RPMI8226 (cell line): ENCODE data around the gene CMSS1.

Experiments used
- DNase-seq: peaks from one replicate; pipeline ENCODE4 v3.0.0-alpha.2; 2015

CMSS1 gene

GRCh38 chr3:99910752-99911290, 93.2 kb downstream of the CMSS1 start:
- no peak for DNase-seq

GRCh38 chr3:99911433-99911832, 93.8 kb downstream of the CMSS1 start:
- no peak for DNase-seq

- DNase-seq = no peak
These were observed 98.3 kb downstream of the CMSS1 start for GRCh38 chr3:99915906-99916432.

- DNase-seq = no peak
These were observed 101.1 kb downstream of the CMSS1 start for GRCh38 chr3:99918715-99919114.

DNA sequence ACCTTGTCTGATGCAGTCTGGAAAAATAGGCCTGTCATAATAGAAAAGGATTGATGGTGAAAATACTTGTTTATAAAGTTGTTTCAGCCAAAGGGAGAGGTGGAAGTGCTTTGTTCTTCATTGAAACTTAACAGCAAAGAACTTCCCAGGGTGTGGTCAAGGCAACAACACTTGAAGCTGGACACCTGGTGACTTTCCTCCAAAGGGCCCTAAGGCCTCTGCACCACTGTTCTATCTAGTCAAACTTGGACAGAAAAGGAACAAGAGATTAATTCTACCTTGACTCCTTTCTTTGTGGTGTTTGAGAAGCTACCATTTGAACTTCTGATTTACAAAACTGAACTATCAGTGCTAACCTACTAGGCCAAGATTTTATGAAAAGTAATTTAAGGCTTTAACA, 102.0 kb downstream of the CMSS1 start:
- DNase-seq = no peak

- DNase-seq = no peak
These were observed 103.1 kb downstream of the CMSS1 start for GRCh38 chr3:99920481-99921376.

GRCh38 chr3:99921377-99921695, 103.7 kb downstream of the CMSS1 start:
- DNase-seq = no peak

DNA sequence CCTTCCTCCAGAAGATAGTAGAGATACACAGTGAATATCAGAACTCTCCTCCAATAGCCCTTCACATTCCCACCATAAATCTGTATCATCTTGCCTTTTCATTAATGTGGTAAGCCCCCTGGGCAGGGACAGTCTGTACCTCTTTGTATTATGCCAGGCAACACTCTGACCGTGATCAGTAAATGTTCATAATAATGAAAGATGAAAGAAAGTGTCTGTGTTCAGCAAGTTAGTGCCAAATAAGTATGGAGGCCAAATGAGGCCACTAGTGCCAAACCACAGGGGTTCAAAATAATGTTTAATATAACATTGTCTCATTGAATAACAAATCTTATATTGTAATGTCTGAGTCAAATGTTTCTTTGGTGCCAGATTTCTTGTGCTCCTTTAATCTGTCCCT, 104.3 kb downstream of the CMSS1 start:
- DNase-seq = no peak

DNA sequence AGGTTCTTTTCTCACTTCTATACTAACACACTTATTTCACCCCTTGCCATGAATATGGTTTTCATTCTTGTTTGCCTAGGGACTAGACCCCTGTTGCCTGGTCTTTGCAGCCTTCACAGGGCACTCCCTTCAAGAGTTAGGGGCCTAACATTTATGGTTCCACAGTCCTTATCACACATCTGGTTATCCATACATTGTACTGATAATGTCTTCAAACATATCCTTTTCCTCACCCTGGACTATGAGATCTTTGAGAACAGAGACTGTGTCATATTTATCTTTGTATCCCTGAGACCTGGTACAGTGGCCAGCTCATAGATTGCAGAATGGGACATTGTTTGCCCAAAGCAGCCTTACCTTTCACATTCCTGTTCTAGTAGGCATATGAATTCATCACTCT, 106.2 kb downstream of the CMSS1 start:
- DNase-seq = no peak

DNA sequence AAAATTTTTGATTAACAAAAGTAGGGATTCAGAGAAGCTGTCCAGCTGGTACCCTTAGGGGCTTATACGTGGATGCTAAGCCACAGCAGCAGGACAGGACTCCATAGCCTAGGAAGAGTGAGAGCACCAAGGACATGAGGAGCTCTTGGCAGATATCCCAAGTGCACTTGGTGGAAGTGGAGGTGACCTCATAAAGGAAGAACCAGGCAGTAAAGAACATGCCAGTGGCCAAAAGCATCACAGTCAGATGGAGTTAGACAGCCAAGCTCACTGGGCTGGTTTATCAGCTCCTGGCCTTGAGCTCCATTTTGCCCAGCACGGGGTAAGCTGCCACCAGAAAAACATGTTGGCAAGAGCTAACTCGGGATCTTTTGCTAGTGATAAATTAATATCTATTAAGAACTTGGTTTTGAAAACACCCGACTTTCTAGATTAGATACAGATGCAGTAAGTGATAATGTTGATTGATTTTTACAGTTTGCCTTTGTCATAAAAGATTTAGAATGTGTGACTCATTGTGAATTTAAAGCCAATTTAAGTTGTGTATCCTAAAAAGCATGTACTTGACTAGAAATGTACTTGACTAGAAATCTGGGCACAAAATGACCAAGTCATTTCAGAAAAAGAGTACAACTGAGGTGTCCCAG, 108.0 kb downstream of the CMSS1 start:
- no peak for DNase-seq

- DNase-seq = no peak
These were observed 110.2 kb downstream of the CMSS1 start for GRCh38 chr3:99927671-99928457.

- DNase-seq = no peak
These were observed 111.4 kb downstream of the CMSS1 start for GRCh38 chr3:99928771-99929744.

- DNase-seq = peak; percentile 18
These were observed 112.1 kb downstream of the CMSS1 start for GRCh38 chr3:99929745-99930139.

- no peak for DNase-seq
These were observed 113.4 kb downstream of the CMSS1 start for GRCh38 chr3:99931059-99931458.

GRCh38 chr3:99933971-99934750, 116.5 kb downstream of the CMSS1 start:
- DNase-seq = no peak

- no peak for DNase-seq
These were observed 117.5 kb downstream of the CMSS1 start for GRCh38 chr3:99934975-99935797.

GRCh38 chr3:99938270-99938911, 120.7 kb downstream of the CMSS1 start:
- DNase-seq = no peak

GRCh38 chr3:99939876-99940275, 122.2 kb downstream of the CMSS1 start:
- no peak for DNase-seq

- no peak for DNase-seq
These were observed 122.7 kb downstream of the CMSS1 start for GRCh38 chr3:99940350-99940749.

DNA sequence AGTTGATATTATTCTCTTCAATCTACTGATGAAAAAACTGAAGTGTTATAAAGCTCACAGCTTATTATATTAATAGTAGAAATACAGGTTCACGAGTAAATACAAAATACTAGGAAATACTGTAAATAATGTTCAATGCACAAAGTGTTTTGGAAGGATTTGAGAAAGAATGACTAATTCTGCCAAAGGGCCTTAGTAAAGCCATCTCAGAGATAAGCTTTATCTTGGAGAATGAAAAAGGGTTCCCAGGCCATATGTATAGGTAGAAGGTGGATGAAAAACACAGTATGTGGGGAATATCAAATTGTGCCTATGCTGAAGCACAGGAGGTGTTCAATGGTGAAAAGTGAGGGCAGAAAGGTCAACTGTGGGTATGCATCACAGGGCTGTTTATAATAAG, 123.5 kb downstream of the CMSS1 start:
- DNase-seq = no peak
